Measurements from ENCODE around the gene KYNU. TPM values are rescaled to one million over a fixed set of nuclear protein-coding genes. Genes with fewer than 3 reads are reported as not detected.

KYNU gene
- total RNA-seq, 6 donors from 2014 or later: 9.4 to 45.2 (median 15.6) TPM

DNA sequence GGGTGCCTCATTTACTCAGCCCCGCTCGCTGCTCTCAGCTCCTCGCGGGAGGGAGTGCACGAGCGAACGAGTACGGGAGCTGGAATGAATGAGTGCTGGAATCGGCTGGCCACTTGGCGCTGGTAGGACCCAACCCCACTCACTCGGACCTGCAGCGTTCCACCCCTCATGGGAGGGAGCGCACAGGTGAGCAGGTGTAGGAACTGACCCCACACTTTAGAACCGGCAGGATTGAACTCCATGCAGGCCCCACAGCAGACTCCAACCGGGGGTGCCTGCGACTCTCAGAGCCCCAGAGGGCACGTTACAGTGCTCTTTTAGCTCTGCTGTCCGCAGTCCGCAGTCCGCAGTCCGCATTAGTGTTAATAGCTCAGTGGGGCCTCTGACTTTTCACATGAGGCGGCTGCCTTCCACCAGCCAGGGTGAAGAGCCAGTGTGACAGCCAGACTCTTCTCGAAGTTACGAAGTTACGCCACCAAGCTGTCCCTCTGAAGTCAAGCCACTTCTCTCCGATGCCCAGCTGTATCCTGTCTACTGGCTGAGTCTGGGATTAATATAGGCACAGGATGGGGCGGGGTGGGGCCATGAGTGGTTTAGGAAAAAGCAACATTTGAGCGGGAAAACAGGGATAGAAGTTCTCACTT, 149.1 kb downstream of the KYNU start:
- peak; percentile 37 to 60 for ATAC-seq (ENCODE audit: low FRiP score in 2 of 2)
- Histone ChIP-seq H3K27me3 (no peaks in the 10 kb centered on the region), H3K9me3 (no peaks in the 10 kb centered on the region), H3K4me1 (peaks cover 0 to 6% (median 2%) of the 10 kb centered on the region in 4 donors), H3K4me3 (no peak overlapping the region), H3K27ac (no peak overlapping the region), H3K36me3 (no peaks in the 10 kb centered on the region)
- peak in 1 of 2 donors; percentile 33 for DNase-seq
- no peak for TF ChIP-seq EP300 (IDR thresholded peaks at IDR 0.05)
- TF ChIP-seq, protein P1, sequence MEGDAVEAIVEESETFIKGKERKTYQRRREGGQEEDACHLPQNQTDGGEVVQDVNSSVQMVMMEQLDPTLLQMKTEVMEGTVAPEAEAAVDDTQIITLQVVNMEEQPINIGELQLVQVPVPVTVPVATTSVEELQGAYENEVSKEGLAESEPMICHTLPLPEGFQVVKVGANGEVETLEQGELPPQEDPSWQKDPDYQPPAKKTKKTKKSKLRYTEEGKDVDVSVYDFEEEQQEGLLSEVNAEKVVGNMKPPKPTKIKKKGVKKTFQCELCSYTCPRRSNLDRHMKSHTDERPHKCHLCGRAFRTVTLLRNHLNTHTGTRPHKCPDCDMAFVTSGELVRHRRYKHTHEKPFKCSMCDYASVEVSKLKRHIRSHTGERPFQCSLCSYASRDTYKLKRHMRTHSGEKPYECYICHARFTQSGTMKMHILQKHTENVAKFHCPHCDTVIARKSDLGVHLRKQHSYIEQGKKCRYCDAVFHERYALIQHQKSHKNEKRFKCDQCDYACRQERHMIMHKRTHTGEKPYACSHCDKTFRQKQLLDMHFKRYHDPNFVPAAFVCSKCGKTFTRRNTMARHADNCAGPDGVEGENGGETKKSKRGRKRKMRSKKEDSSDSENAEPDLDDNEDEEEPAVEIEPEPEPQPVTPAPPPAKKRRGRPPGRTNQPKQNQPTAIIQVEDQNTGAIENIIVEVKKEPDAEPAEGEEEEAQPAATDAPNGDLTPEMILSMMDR (IDR thresholded peaks at IDR 0.05): no peak
- no peak for TF ChIP-seq POLR2A (IDR thresholded peaks at IDR 0.05)
- no peak for TF ChIP-seq POLR2AphosphoS5 (IDR thresholded peaks at IDR 0.05)
- 45 to 51% methylated on average over 21 to 28 of the region's 28 CpGs for WGBS, 2 donors

DNA sequence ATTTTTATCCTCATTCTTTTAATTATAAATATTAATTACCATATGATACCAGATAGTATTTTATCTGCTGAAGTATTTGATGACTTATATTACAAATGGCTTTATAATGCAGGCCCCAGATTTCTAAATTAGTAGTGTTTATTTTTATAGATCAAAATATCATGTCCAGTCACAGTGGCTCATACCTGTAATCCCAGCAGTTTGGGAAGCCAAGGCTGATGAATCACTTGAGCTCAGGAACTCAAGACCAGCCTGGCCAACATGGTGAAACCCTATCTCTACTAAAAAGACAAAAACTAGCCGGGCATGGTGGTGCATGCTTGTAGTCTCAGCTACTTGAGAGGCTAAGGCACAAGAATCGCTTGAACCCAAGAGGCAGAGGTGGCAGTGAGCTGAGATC, 151.7 kb downstream of the KYNU start:
- ATAC-seq (ENCODE audit: low FRiP score in 2 of 2): no peak

DNA sequence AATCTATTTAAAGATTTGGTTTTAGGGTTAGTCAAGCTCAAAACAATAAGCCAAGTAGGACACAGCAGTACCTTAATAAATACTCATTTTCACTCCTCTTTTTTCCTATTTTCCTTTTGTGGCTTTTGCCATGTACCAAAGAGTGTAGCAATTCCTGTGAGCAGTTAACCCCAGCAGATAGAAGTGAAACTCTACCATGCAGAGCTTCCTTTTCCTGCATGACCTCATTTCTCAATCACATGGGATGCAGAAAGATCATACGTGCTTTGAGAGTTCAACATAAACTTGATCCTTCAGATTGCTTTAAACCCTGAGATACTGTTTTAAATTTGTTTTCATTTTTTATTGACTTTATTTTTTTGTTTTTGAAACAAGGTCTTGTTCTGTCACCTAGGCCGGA, 152.7 kb downstream of the KYNU start:
- peaks cover 0 to 6% (median 2%) of the 10 kb centered on the region in 4 donors for H3K4me1 ChIP-seq
- no peaks in the 10 kb centered on the region for H3K27me3 ChIP-seq
- peak in 1 of 2 donors; percentile 62 for ATAC-seq (ENCODE audit: low FRiP score in 2 of 2)
- H3K4me3 ChIP-seq: no peak overlapping the region
- no peaks in the 10 kb centered on the region for H3K36me3 ChIP-seq
- TF ChIP-seq POLR2AphosphoS5 (IDR thresholded peaks at IDR 0.05): no peak
- TF ChIP-seq EP300 (IDR thresholded peaks at IDR 0.05): no peak
- TF ChIP-seq, protein P1 (IDR thresholded peaks at IDR 0.05): no peak
- no peak for TF ChIP-seq POLR2A (IDR thresholded peaks at IDR 0.05)
- H3K27ac ChIP-seq: no peak overlapping the region
- DNase-seq: no peak
- WGBS, 2 donors: 75 to 78% methylated on average over 2 of the region's 2 CpGs
- no peaks in the 10 kb centered on the region for H3K9me3 ChIP-seq

More for the DNA sequence above, 151.7 kb downstream of the KYNU start:
- H3K4me3 ChIP-seq: no peak overlapping the region
- H3K9me3 ChIP-seq: no peaks in the 10 kb centered on the region
- WGBS, 2 donors: 84 to 92% methylated on average over 2 of the region's 2 CpGs
- H3K4me1 ChIP-seq: peaks cover 0 to 6% (median 2%) of the 10 kb centered on the region in 4 donors
- H3K27me3 ChIP-seq: no peaks in the 10 kb centered on the region
- DNase-seq: no peak
- H3K36me3 ChIP-seq: no peaks in the 10 kb centered on the region
- H3K27ac ChIP-seq: no peak overlapping the region
- TF ChIP-seq, protein P1 (IDR thresholded peaks at IDR 0.05): no peak
- TF ChIP-seq EP300 (IDR thresholded peaks at IDR 0.05) (no peak), POLR2A (IDR thresholded peaks at IDR 0.05) (no peak), POLR2AphosphoS5 (IDR thresholded peaks at IDR 0.05) (no peak)

DNA sequence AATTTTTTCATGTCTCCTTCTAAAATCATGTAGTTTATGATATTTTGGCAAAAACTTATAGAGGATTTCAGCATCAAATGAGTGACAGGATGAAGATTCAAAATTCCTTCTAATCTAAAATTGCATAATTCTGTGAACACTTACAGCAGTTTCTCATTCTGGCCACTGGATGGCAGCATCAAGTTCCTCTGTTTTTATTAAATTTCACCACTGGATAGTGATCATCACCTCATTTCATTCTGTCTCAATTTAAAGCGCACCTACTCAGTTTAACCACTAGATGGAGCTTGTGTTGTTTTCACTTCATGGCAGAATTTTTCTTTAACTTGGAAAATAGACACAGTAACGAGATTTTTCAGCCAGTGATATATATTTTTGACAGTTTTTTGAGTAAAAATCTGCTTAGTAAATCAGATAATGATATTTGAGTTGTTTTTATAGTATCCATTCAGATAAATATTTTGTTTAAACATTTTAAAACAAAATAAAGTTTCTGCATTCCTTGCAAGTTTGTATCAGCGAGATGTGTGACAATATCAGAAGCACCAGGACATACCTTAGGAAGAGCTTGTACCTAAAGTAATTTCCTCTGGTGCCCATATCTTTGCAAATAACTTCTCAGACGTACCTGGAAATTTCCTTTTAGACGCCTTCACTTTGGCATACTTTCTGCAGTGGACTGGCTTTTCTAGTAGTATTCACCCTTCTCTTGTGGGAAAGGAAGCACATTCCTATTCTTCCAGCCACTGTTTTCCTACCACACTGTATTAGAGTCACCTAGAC, 157.0 kb downstream of the KYNU start:
- ATAC-seq (ENCODE audit: low FRiP score in 2 of 2) (peak; percentile 90 to 96), DNase-seq (peak in 1 of 2 donors; percentile 53)
- Histone ChIP-seq H3K36me3 (no peaks in the 10 kb centered on the region), H3K27me3 (no peaks in the 10 kb centered on the region), H3K9me3 (no peaks in the 10 kb centered on the region), H3K4me1 (no peaks in the 10 kb centered on the region), H3K4me3 (no peak overlapping the region), H3K27ac (no peak overlapping the region)
- TF ChIP-seq, protein P1 (IDR thresholded peaks at IDR 0.05): peak; percentile 84 to 95 (median 90)
- TF ChIP-seq POLR2AphosphoS5 (IDR thresholded peaks at IDR 0.05): no peak
- no peak for TF ChIP-seq POLR2A (IDR thresholded peaks at IDR 0.05)
- 25 to 41% methylated on average over 5 of the region's 5 CpGs for WGBS, 2 donors
